Mucosa of descending colon (tissue), 3 donors: ENCODE data around the gene TTC34. TPM values are rescaled to one million over a fixed set of nuclear protein-coding genes. Genes with fewer than 3 reads are reported as not detected.

Experiments used
- ATAC-seq: fragments of 200-7000 bp; cut with Tn5 transposase; one replicate; pipeline ENCODE4 v1.9.1; 2020; ENCODE audit warnings: mild to moderate bottlenecking, moderate library complexity
- DNase-seq, 3 donors: peaks; one replicate each; pipeline ENCODE4 v3.0.0-alpha.2; 2020
- H3K36me3 ChIP-seq: fragments of 200-600 bp; one replicate; pipeline ENCODE4 v1.8.0; 2021; ENCODE audit warnings: low read depth, mild to moderate bottlenecking
- H3K4me1 ChIP-seq: fragments of 200-600 bp; one replicate; pipeline ENCODE4 v1.8.0; 2021; ENCODE audit warnings: low read depth, mild to moderate bottlenecking
- H3K4me3 ChIP-seq: fragments of 200-600 bp; one replicate; pipeline ENCODE4 v1.8.0; 2021; ENCODE audit warnings: mild to moderate bottlenecking
- H3K9me3 ChIP-seq: fragments of 200-600 bp; one replicate; pipeline ENCODE4 v1.8.0; 2021; ENCODE audit warnings: mild to moderate bottlenecking
- CTCF ChIP-seq: fragments of 200-600 bp; IDR thresholded peaks from one replicate; pipeline ENCODE4 v1.8.0; 2022; ENCODE audit warnings: antibody characterized with exemption, mild to moderate bottlenecking
- intact Hi-C, 2 donors: fragments of 100-400 bp; cut with DNase I in 1 of 2; cut with micrococcal nuclease in 1 of 2; formaldehyde crosslinking; loops; one replicate each; pipeline versions ENCODE4 v1.11.0 to v1.11.1; 2022; cut with DNase I, micrococcal nuclease
- total RNA-seq, 3 donors: library from RNA; stranded (reverse); fragmentation: NEBNext Ultra II Directional in 2 of 3; extraction: Animal tissue kit (Norgen Biotek cat#: 25700) in 2 of 3; gene quantifications; one replicate each; pipeline versions ENCODE4 v1.2.1 to v1.2.4, GENCODE V29; 2021 to 2023
- donor health status: DM: no; HTN: no; CAD: no; lungs with moderate emphysema.
- donor health status: DM: no; HTN: no; CAD: no.
- donor health status: DM: no; HTN: yes; CAD: no.

Gene TTC34
- total RNA-seq, 3 donors from 2014 or later = 0.43 to 1.1 (median 0.61) TPM

GRCh38 chr1:2831596-2832212 is 30.2 kb upstream of the TTC34 start:
- no peak for TF ChIP-seq CTCF
- DNase-seq (peak in 1 of 3 donors; percentile 29), ATAC-seq (no peak)
- Histone ChIP-seq H3K9me3 (no peaks in the 10 kb centered on the region), H3K4me1 (no peaks in the 10 kb centered on the region), H3K36me3 (no peaks in the 10 kb centered on the region), H3K4me3 (no peak overlapping the region)
- intact Hi-C loops = no loop called here

- ATAC-seq (no peak), DNase-seq (no peak)
- Histone ChIP-seq H3K4me3 (no peak overlapping the region), H3K36me3 (no peaks in the 10 kb centered on the region), H3K9me3 (no peaks in the 10 kb centered on the region), H3K4me1 (no peaks in the 10 kb centered on the region)
- intact Hi-C loops = no loop called here
- no peak for TF ChIP-seq CTCF
Observed at GRCh38 chr1:2830761-2831425, 29.4 kb upstream of the TTC34 start.

- H3K4me1 ChIP-seq = no peaks in the 10 kb centered on the region
- H3K9me3 ChIP-seq = no peaks in the 10 kb centered on the region
- intact Hi-C loops = no loop called here
- DNase-seq = peak in 1 of 3 donors; percentile 29
- H3K36me3 ChIP-seq = no peaks in the 10 kb centered on the region
- ATAC-seq = no peak
- H3K4me3 ChIP-seq = no peak overlapping the region
- TF ChIP-seq CTCF = no peak
Observed at GRCh38 chr1:2829846-2830615, 28.5 kb upstream of the TTC34 start.

GRCh38 chr1:2828586-2829250 is 27.2 kb upstream of the TTC34 start:
- H3K36me3 ChIP-seq = no peaks in the 10 kb centered on the region
- TF ChIP-seq CTCF = no peak
- no peaks in the 10 kb centered on the region for H3K9me3 ChIP-seq
- ATAC-seq (no peak), DNase-seq (peak in 1 of 3 donors; percentile 21)
- H3K4me3 ChIP-seq = no peak overlapping the region
- intact Hi-C loops = no loop called here
- H3K4me1 ChIP-seq = no peaks in the 10 kb centered on the region

- TF ChIP-seq CTCF = no peak
- DNase-seq = peak in 1 of 3 donors; percentile 27
- intact Hi-C loops = no loop called here
- ATAC-seq = no peak
- no peaks in the 10 kb centered on the region for H3K36me3 ChIP-seq
- H3K9me3 ChIP-seq = no peaks in the 10 kb centered on the region
- H3K4me3 ChIP-seq = no peak overlapping the region
- no peaks in the 10 kb centered on the region for H3K4me1 ChIP-seq
Observed at GRCh38 chr1:2826736-2827292, 25.3 kb upstream of the TTC34 start.
